AG08395 (cell line): Measurements from ENCODE around the gene ST6GALNAC5.

ENCODE experiments used
- DNase-seq: peaks from one replicate; pipeline ENCODE4 v3.0.0; 2012; ENCODE audit warnings: mixed read lengths, low spot score

Gene ST6GALNAC5

GRCh38 chr1:77014073-77014788 lies 147.0 kb downstream of the ST6GALNAC5 start:
- peak; percentile 20 for DNase-seq

- DNase-seq = no peak
Measured at GRCh38 chr1:77015748-77016341, 148.6 kb downstream of the ST6GALNAC5 start.

- DNase-seq = no peak
Measured at GRCh38 chr1:77016386-77016985, 149.2 kb downstream of the ST6GALNAC5 start.

GRCh38 chr1:77018311-77018710 lies 151.0 kb downstream of the ST6GALNAC5 start:
- DNase-seq = no peak

DNA sequence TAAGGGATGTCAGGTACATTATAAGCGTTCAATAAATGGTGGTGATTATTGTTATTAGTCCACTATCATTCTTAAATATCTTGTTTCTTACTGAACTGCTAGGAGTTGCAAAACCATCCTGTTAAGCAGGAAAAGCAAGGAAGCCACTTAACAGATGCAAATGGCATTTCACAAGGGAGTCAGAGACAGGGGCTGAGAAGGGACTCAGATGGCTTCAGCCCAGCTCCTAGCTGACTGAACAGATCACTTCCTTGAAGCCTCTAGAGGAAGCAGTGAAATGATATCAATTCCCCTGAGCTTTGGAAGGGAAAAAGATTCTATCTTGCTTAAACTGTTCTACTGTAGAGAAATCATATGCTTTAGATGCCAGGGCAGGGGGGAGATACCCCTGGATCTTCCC lies 151.5 kb downstream of the ST6GALNAC5 start:
- DNase-seq = no peak

- DNase-seq = no peak
Measured at GRCh38 chr1:77021732-77022131, 154.5 kb downstream of the ST6GALNAC5 start.

- DNase-seq = no peak
Measured at GRCh38 chr1:77024500-77024899, 157.2 kb downstream of the ST6GALNAC5 start.

GRCh38 chr1:77025599-77025998 lies 158.3 kb downstream of the ST6GALNAC5 start:
- DNase-seq = no peak

DNA sequence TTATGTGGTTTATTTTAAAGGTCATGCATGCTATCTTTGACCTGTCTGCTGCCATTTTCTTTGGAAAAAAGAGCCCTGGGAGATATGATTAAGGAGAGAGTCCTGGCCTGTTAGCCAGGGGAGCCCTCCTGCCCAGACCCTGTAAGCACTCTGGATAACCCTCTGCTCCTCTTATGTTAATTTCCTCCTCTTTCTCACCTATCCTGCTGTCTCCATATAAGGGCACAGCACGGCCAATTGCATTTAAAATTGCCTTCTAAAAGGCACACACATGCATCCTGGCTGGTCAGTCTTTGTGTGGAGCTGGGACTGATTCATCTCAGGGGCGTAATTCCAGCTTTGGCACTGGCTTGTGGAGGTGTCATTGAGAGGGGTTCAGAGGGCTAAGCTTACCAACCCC lies 158.9 kb downstream of the ST6GALNAC5 start:
- no peak for DNase-seq

GRCh38 chr1:77026640-77027039 lies 159.4 kb downstream of the ST6GALNAC5 start:
- DNase-seq = no peak

DNA sequence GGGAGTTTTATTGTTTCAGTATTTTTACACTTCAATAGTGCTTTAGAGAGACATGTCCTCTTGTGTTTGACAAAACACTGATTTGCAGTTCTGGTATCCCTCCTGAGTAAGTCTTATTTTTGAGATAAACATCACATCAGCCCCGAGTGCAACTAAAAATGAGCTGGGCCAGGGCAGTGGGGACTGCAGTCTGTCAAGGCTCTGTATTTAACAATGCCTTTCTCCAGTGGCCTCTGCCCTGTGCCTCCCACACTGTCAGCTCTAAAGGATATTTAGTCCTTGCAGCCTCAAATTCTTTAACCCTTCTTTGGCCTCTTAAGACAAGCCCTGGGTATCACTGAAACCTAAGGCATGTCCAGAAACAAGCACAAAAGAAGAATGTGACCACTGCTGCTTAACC lies 160.6 kb downstream of the ST6GALNAC5 start:
- DNase-seq = no peak

GRCh38 chr1:77030401-77031105 lies 163.3 kb downstream of the ST6GALNAC5 start:
- no peak for DNase-seq

DNA sequence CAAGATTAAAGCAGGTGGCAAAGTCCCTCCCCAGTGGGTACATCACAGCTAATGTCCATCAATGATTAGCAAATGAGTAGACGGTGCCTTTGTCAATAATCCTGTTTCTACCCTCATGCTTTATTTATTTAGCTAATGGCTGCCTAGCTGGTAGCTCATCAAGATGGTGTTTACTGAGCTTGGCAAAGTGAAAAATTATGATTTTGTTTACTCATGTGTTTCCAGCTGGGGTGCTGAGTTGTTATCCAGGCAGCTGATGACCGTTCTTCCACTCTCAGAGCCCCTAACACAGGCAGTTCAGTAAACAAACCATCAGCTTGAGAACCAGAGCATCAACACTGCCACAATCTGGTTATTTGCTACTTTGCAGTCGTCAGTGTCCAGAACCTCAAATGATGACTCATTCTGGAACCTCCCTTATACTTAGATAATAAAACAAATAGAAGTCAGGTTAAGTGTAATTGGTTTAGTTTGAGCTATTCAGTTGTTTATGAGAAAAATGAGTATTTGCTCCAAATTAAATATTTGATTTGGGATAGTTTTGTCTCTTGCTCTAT lies 163.9 kb downstream of the ST6GALNAC5 start:
- peak; percentile 73 for DNase-seq

- no peak for DNase-seq
Measured at GRCh38 chr1:77036560-77036959, 169.3 kb downstream of the ST6GALNAC5 start.

GRCh38 chr1:77037038-77037437 lies 169.8 kb downstream of the ST6GALNAC5 start:
- no peak for DNase-seq

GRCh38 chr1:77038000-77038399 lies 170.7 kb downstream of the ST6GALNAC5 start:
- no peak for DNase-seq

- DNase-seq = no peak
Measured at GRCh38 chr1:77039111-77039510, 171.8 kb downstream of the ST6GALNAC5 start.

DNA sequence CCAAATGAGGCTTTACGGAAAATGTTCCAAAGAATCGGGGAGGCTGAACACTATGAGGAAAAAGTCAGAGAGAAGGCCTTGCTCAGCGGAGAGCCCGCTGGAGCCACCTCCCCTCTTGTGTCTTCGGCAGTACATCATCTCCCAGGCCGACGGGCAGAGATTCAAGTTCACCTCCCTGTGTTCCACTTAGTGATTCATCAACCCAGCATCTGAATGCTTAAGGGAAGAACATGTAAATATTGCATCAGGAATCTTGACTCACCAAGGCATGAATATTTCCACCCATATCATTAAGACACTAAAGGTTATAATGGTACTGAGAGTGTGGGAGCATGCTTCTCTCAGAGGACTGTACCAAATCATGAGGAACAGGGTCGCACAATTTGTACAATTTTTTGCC lies 172.5 kb downstream of the ST6GALNAC5 start:
- DNase-seq = peak; percentile 94

GRCh38 chr1:77040826-77041225 lies 173.5 kb downstream of the ST6GALNAC5 start:
- DNase-seq = no peak

- DNase-seq = no peak
Measured at GRCh38 chr1:77044133-77044849, 177.0 kb downstream of the ST6GALNAC5 start.

GRCh38 chr1:77047575-77047974 lies 180.3 kb downstream of the ST6GALNAC5 start:
- no peak for DNase-seq
